Measurements from ENCODE around the gene FAM53B. TPM values are rescaled to one million over a fixed set of nuclear protein-coding genes. Genes with fewer than 3 reads are reported as not detected.

The FAM53B gene
- total RNA-seq, 1 donor from 2014 or later: 35.9 TPM

- H3K36me3 Mint-ChIP-seq: no peaks in the 10 kb centered on the region
These were observed 2.8 kb downstream of the FAM53B start for GRCh38 chr10:124741281-124741921.

GRCh38 chr10:124740369-124741280 is 3.6 kb downstream of the FAM53B start:
- no peaks in the 10 kb centered on the region for H3K9me3 Mint-ChIP-seq
- peak; percentile 73 for DNase-seq (ENCODE audit: extremely low spot score, unreplicated experiment)
- H3K27me3 Mint-ChIP-seq: no peaks in the 10 kb centered on the region
- no peak for TF ChIP-seq CTCF (conservative IDR thresholded peaks at IDR 0.05)
- H3K27ac Mint-ChIP-seq: peak overlapping the region; percentile 86
- H3K4me1 Mint-ChIP-seq (ENCODE audit: unreplicated experiment): peaks cover 69% of the 10 kb centered on the region
- H3K36me3 Mint-ChIP-seq: no peaks in the 10 kb centered on the region
- H3K4me3 Mint-ChIP-seq: peak overlapping the region; percentile 98

More at GRCh38 chr10:124741281-124741921, 2.8 kb downstream of the FAM53B start:
- Mint-ChIP-seq H3K4me3 (peak overlapping the region; percentile 98), H3K27ac (peak overlapping the region; percentile 86), H3K4me1 (ENCODE audit: unreplicated experiment) (peaks cover 71% of the 10 kb centered on the region), H3K9me3 (no peaks in the 10 kb centered on the region), H3K27me3 (no peaks in the 10 kb centered on the region)
- peak; percentile 94 for TF ChIP-seq CTCF (conservative IDR thresholded peaks at IDR 0.05)
- peak; percentile 82 for DNase-seq (ENCODE audit: extremely low spot score, unreplicated experiment)

GRCh38 chr10:124739986-124740368 is 4.2 kb downstream of the FAM53B start:
- Mint-ChIP-seq H3K27me3 (no peaks in the 10 kb centered on the region), H3K27ac (peak overlapping the region; percentile 86), H3K4me3 (peak overlapping the region; percentile 98), H3K4me1 (ENCODE audit: unreplicated experiment) (peaks cover 62% of the 10 kb centered on the region), H3K36me3 (no peaks in the 10 kb centered on the region), H3K9me3 (no peaks in the 10 kb centered on the region)
- TF ChIP-seq CTCF (conservative IDR thresholded peaks at IDR 0.05): no peak
- DNase-seq (ENCODE audit: extremely low spot score, unreplicated experiment): peak; percentile 59

DNA sequence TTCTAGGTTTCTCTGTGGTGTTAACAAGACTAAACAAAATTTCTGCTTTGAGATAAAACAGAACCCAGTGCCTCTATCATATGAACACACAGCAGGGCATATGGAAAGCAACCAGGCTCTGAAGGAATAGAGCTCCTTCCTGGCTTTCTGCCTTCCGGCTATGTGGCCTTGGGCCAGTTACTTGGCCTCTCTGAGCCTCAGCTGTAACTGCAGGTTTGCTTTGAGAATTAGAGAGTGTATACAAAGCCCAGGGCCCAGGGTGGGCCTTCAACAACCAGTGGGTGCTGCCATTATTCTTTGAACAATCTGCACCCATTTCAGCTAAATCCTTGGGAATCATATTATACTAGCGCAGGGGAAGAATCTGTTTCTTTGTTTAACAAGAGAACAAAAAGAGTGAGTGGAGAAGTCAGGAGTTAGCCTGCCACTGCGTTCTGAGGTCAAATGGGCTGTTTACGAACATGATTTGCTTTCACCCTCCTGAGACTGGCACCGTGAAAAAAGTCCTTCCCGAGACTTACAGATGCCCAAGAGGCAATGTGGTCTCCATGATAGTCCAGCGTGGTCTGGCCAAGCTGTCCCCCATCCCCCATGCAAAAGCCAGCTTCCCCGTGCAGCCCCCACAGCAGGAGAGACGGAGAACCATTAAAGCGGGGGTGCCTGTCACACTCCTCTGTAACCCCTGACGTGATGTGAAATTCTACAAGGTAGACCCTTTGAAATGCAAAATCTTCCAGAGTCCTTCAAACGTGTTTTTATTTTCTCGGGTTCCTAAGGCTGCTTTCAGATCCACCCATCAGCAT is 4.9 kb downstream of the FAM53B start:
- H3K9me3 Mint-ChIP-seq: no peaks in the 10 kb centered on the region
- H3K36me3 Mint-ChIP-seq: no peaks in the 10 kb centered on the region
- H3K27me3 Mint-ChIP-seq: no peaks in the 10 kb centered on the region
- DNase-seq (ENCODE audit: extremely low spot score, unreplicated experiment): peak; percentile 67
- TF ChIP-seq CTCF (conservative IDR thresholded peaks at IDR 0.05): no peak
- H3K27ac Mint-ChIP-seq: peak overlapping the region; percentile 86
- peaks cover 58% of the 10 kb centered on the region for H3K4me1 Mint-ChIP-seq (ENCODE audit: unreplicated experiment)
- peak overlapping the region; percentile 98 for H3K4me3 Mint-ChIP-seq

- peak; percentile 43 for DNase-seq (ENCODE audit: extremely low spot score, unreplicated experiment)
- Mint-ChIP-seq H3K9me3 (no peaks in the 10 kb centered on the region), H3K27ac (peak overlapping the region; percentile 86), H3K4me1 (ENCODE audit: unreplicated experiment) (peaks cover 67% of the 10 kb centered on the region), H3K27me3 (no peaks in the 10 kb centered on the region), H3K4me3 (peak overlapping the region; percentile 46), H3K36me3 (peaks cover 5% of the 10 kb centered on the region)
- TF ChIP-seq CTCF (conservative IDR thresholded peaks at IDR 0.05): no peak
These were observed 5.7 kb downstream of the FAM53B start for GRCh38 chr10:124738441-124738840.

Data from type B pancreatic cell (in vitro differentiated cells).